ENCODE measurements around the gene BCL2.

DNA sequence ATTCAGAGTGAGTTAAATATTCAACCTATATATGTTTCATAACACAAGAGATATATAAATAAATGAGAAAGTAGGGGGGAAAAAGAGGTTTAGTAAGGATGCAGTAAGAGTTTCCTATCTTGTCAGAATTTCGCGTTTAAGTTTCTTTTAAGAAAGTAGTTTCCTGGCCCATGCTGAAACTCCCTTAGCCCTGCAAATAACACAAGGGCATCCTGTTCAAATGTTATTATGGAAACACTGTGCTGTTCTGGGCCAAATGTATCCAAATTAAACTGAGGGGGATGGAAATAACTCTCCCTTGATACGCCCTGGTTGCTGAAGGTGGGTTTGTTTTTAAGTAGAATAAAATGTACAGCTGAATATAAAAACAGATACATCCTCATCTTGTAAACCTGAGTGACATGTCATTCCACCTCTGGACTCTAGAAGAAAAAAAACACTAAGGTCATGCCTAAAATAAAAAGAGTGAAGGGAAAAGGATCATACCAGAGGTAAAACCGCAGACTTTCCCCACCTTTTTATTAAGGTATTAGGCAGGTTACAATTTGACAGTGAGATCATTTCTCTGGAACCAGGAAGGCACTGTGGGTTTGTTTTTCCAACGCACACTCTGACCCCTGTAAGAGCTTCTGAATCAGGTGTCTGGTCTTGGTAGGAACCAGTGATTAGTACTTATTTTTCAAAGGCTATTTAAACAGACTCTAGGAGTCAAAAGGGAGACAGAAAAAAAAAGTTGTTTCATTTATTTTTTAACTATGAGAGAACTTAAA, 16.7 kb downstream of the BCL2 start:
- TF ChIP-seq, protein P1, sequence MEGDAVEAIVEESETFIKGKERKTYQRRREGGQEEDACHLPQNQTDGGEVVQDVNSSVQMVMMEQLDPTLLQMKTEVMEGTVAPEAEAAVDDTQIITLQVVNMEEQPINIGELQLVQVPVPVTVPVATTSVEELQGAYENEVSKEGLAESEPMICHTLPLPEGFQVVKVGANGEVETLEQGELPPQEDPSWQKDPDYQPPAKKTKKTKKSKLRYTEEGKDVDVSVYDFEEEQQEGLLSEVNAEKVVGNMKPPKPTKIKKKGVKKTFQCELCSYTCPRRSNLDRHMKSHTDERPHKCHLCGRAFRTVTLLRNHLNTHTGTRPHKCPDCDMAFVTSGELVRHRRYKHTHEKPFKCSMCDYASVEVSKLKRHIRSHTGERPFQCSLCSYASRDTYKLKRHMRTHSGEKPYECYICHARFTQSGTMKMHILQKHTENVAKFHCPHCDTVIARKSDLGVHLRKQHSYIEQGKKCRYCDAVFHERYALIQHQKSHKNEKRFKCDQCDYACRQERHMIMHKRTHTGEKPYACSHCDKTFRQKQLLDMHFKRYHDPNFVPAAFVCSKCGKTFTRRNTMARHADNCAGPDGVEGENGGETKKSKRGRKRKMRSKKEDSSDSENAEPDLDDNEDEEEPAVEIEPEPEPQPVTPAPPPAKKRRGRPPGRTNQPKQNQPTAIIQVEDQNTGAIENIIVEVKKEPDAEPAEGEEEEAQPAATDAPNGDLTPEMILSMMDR (conservative IDR thresholded peaks at IDR 0.05; ENCODE audit: low read depth, low read length) = no peak
- no peak for TF ChIP-seq EZH2 (IDR thresholded peaks at IDR 0.05; ENCODE audit: low read length, unreplicated experiment)
